HEK293T (cell line): Measurements from ENCODE around the gene SMARCA1.
"Not testable (repeated sequence)": the region's sequence is repeated elsewhere in the genome, so short reads cannot be mapped to it uniquely, and the experiment has no call there.

Experiments used
- CTCF ChIA-PET: fragments of 350-600 bp; formaldehyde crosslinking; extraction: SDS; loops from one replicate; lab custom pipeline; 2021; ENCODE audit warnings: antibody characterized with exemption, inconsistent platforms; lab: Yijun Ruan, JAX
- POLR2A ChIA-PET: fragments of 350-600 bp; formaldehyde crosslinking; extraction: SDS; loops from one replicate; lab custom pipeline; 2020; ENCODE audit warnings: antibody characterized with exemption, inconsistent platforms; lab: Yijun Ruan, JAX
- DNase-seq: peaks from one replicate; pipeline ENCODE4 v3.0.0; 2012; ENCODE audit warnings: mixed read lengths; ENCODE audit errors: extremely low spot score
- ARNT ChIP-seq: fragments of 450-650 bp; IDR thresholded peaks from 2 replicates; pipeline ENCODE4 v1.6.1; 2017; ENCODE audit warnings: mild to moderate bottlenecking
- BHLHE40 ChIP-seq: fragments of 450-650 bp; IDR thresholded peaks from 2 replicates; pipeline ENCODE4 v1.6.1; 2016; ENCODE audit warnings: mild to moderate bottlenecking, moderate library complexity, borderline replicate concordance
- CTBP1 ChIP-seq: fragments of 450-650 bp; IDR thresholded peaks from 2 replicates; pipeline ENCODE4 v1.6.1; 2016; ENCODE audit warnings: borderline replicate concordance
- ELF4 ChIP-seq: fragments of 450-650 bp; IDR thresholded peaks from 2 replicates; pipeline ENCODE4 v1.6.1; 2017; ENCODE audit warnings: antibody characterized with exemption
- FOXA1 ChIP-seq: fragments of 450-650 bp; IDR thresholded peaks from 2 replicates; pipeline ENCODE4 v1.6.1; 2016; ENCODE audit warnings: mild to moderate bottlenecking
- FOXK2 ChIP-seq: fragments of 450-650 bp; IDR thresholded peaks from 2 replicates; pipeline ENCODE4 v1.6.1; 2016; ENCODE audit warnings: mild to moderate bottlenecking
- FOXM1 ChIP-seq: fragments of 450-650 bp; IDR thresholded peaks from 2 replicates; pipeline ENCODE4 v1.6.1; 2017; ENCODE audit warnings: mild to moderate bottlenecking, borderline replicate concordance
- HDGF ChIP-seq: fragments of 450-650 bp; IDR thresholded peaks from 2 replicates; pipeline ENCODE4 v1.6.1; 2017; ENCODE audit warnings: antibody characterized with exemption, borderline replicate concordance
- L3MBTL2 ChIP-seq: fragments of 450-650 bp; conservative IDR thresholded peaks from 2 replicates; pipeline ENCODE4 v1.6.1; 2016; ENCODE audit warnings: mild to moderate bottlenecking
- LEF1 ChIP-seq: fragments of 450-650 bp; IDR thresholded peaks from 2 replicates; pipeline ENCODE4 v1.6.1; 2017; ENCODE audit warnings: mild to moderate bottlenecking, borderline replicate concordance
- NFRKB ChIP-seq: fragments of 450-650 bp; IDR thresholded peaks from 2 replicates; pipeline ENCODE4 v1.6.1; 2016; ENCODE audit warnings: mild to moderate bottlenecking, moderate library complexity
- SP1 ChIP-seq: fragments of 450-650 bp; IDR thresholded peaks from 2 replicates; pipeline ENCODE4 v1.6.1; 2017
- SUZ12 ChIP-seq: fragments of 450-650 bp; IDR thresholded peaks from 2 replicates; pipeline ENCODE4 v1.6.1; 2016; ENCODE audit warnings: mild to moderate bottlenecking
- TARDBP ChIP-seq: fragments of 450-650 bp; IDR thresholded peaks from 2 replicates; pipeline ENCODE4 v1.6.1; 2016
- ZNF384 ChIP-seq: fragments of 450-650 bp; IDR thresholded peaks from 2 replicates; pipeline ENCODE4 v1.6.1; 2016
- TF ChIP-seq, protein P1 (sequence below): fragments of 450-650 bp; IDR thresholded peaks from 2 replicates; pipeline ENCODE4 v1.6.1; 2016

SMARCA1 gene

GRCh38 chrX:129523079-129523911 lies at the start of gene SMARCA1:
Gene SMARCA1 (minus strand): TSS chrX:129523490. CDS start chrX:129523370, 120 bp downstream.
- POLR2A ChIA-PET = interaction anchor here (0.6 to 1.0 kb wide), 5 partner anchors 11 to 48 kb away, joined by 3 to 4 read pairs (median 3); partner anchors contain the start of gene OCRL
- peak; percentile 68 for DNase-seq
- TF ChIP-seq BHLHE40 = no peak
- no peak for TF ChIP-seq FOXA1
- TF ChIP-seq TARDBP = no peak
- no peak for TF ChIP-seq FOXM1
- peak; percentile 52 for TF ChIP-seq L3MBTL2
- CTCF ChIA-PET = no interaction called here

DNA sequence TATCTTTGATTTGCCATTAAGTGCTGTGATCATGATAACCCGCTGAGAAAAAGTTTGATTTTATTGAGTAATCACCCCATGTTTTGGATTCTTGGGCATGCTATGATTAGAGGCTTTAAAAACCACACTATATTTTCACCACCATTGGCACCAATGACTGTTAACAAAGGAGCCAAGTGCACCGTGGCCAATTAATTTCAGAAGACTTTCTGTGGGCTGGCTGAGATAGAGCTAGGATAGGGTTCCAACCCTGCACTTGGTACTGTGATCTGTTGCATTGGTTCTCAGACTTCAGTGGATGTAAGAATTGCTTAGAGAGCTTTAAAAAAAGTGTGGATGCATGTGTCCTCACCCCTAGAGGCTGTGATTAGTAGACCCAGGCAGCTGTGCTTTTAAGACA lies 49.1 kb upstream of the SMARCA1 start:
- CTCF ChIA-PET = no interaction called here

GRCh38 chrX:129568349-129568748 lies 45.1 kb upstream of the SMARCA1 start:
- ChIA-PET CTCF (no interaction called here), POLR2A (no interaction called here)
- no peak for TF ChIP-seq BHLHE40
- no peak for TF ChIP-seq LEF1
- TF ChIP-seq ZNF384 = no peak
- no peak for TF ChIP-seq FOXK2
- TF ChIP-seq ELF4 = no peak
- no peak for TF ChIP-seq SUZ12
- TF ChIP-seq ARNT = no peak
- TF ChIP-seq, protein P1, sequence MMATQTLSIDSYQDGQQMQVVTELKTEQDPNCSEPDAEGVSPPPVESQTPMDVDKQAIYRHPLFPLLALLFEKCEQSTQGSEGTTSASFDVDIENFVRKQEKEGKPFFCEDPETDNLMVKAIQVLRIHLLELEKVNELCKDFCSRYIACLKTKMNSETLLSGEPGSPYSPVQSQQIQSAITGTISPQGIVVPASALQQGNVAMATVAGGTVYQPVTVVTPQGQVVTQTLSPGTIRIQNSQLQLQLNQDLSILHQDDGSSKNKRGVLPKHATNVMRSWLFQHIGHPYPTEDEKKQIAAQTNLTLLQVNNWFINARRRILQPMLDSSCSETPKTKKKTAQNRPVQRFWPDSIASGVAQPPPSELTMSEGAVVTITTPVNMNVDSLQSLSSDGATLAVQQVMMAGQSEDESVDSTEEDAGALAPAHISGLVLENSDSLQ = no peak
- TF ChIP-seq CTBP1 = no peak
- TF ChIP-seq TARDBP = no peak
- no peak for TF ChIP-seq FOXM1
- TF ChIP-seq HDGF = no peak
- no peak for TF ChIP-seq SP1
- TF ChIP-seq FOXA1 = no peak
- TF ChIP-seq L3MBTL2 = no peak
- DNase-seq = no peak

More for the DNA sequence above, 49.1 kb upstream of the SMARCA1 start:
- DNase-seq = no peak
- TF ChIP-seq ZNF384 (no peak), CTBP1 (no peak), HDGF (no peak), L3MBTL2 (no peak), SP1 (no peak), FOXK2 (no peak), TARDBP (no peak), FOXM1 (no peak)
- POLR2A ChIA-PET = interaction anchor here (1.3 kb wide), 1 partner anchor 28 kb away, joined by 3 read pairs; no protein-coding TSS in a partner anchor

DNA sequence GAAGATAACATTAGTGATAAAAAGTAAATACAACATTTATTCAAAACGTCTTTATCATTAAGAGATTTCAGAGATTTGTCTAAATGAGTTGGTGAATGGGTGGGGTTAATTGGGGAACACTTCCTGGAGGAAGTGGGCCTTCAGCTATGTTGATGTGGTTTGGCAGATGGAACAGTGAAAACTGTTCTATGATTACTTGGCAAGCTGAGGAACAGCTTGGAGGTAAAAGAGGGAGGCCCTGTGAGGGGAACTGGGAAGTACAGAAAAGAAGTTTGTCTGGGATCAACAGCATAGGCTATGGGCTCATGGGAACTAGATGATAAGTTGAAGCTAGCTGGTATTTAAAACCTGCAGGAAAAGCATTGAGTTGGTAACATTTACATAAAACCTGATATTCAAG lies 42.8 kb upstream of the SMARCA1 start:
- POLR2A ChIA-PET = no interaction called here
- no peak for DNase-seq

GRCh38 chrX:129565046-129565650 lies 41.9 kb upstream of the SMARCA1 start:
- DNase-seq = no peak
- TF ChIP-seq FOXA1 (no peak), ARNT (no peak), NFRKB (no peak)
- ChIA-PET POLR2A (no interaction called here), CTCF (no interaction called here)

More for the DNA sequence above, 42.8 kb upstream of the SMARCA1 start:
- TF ChIP-seq NFRKB (no peak), TARDBP (no peak), ARNT (no peak), SP1 (no peak), BHLHE40 (no peak), HDGF (no peak), ELF4 (no peak), L3MBTL2 (no peak), FOXK2 (no peak), LEF1 (no peak), SUZ12 (no peak), FOXM1 (no peak), CTBP1 (no peak), ZNF384 (no peak)
- TF ChIP-seq, protein P1 = no peak
- CTCF ChIA-PET = no interaction called here

DNA sequence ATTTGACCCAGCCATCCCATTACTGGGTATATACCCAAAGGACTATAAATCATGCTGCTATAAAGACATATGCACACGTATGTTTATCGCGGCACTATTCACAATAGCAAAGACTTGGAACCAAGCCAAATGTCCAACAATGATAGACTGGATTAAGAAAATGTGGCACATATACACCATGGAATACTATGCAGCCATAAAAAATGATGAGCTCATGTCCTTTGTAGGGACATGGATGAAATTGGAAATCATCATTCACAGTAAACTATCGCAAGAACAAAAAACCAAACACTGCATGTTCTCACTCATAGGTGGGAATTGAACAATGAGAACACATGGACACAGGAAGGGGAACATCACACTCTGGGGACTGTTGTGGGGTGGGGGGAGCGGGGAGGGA lies 41.1 kb upstream of the SMARCA1 start:
- POLR2A ChIA-PET, DNase-seq, CTCF ChIA-PET: not testable (repeated sequence)

- ChIA-PET POLR2A (no interaction called here), CTCF (no interaction called here)
- TF ChIP-seq, protein P1 = no peak
- TF ChIP-seq HDGF (no peak), TARDBP (no peak), FOXM1 (no peak), LEF1 (no peak), ZNF384 (no peak), NFRKB (no peak), ARNT (no peak), BHLHE40 (no peak), CTBP1 (no peak), ELF4 (no peak), SUZ12 (no peak), FOXK2 (no peak), FOXA1 (no peak), SP1 (no peak), L3MBTL2 (no peak)
- no peak for DNase-seq
Observed at GRCh38 chrX:129561453-129561852, 38.2 kb upstream of the SMARCA1 start.
